Pancreas (tissue), 10 donors: ENCODE data around the gene WDR82. TPM values are rescaled to one million over a fixed set of nuclear protein-coding genes. Genes with fewer than 3 reads are reported as not detected.

Experiments
- ATAC-seq, 4 donors: fragments of 200-7000 bp; cut with Tn5 transposase; one replicate each; pipeline versions ENCODE4 v1.8.0 to v1.9.1; 2020; ENCODE audit warnings: mild to moderate bottlenecking in 4 of 4, moderate library complexity in 4 of 4
- DNase-seq, 6 donors: peaks; one replicate each; pipeline ENCODE4 v3.0.0-alpha.2; 2020
- FAIRE-seq: peaks from 2 replicates; lab custom pipeline; 2012; peaks lifted over from hg19 to GRCh38; lab: Jason Lieb, UNC
- H3K27ac ChIP-seq, 4 donors: fragments of 200-600 bp; sonication (generic); 1 replicate in 3 of 4; 2 replicates in 1 of 4; pipeline versions ENCODE4 v1.5.0 to v1.8.0; 2020
- H3K27me3 ChIP-seq, 4 donors: fragments of 200-600 bp; one replicate each; pipeline ENCODE4 v1.8.0; 2021
- H3K36me3 ChIP-seq, 3 donors: fragments of 200-600 bp; sonication (generic) in 1 of 3; one replicate each; pipeline versions ENCODE4 v1.5.0 to v1.8.0; 2020 to 2021
- H3K4me1 ChIP-seq, 3 donors: fragments of 200-600 bp; one replicate each; pipeline ENCODE4 v1.8.0; 2021
- H3K4me3 ChIP-seq, 4 donors: fragments of 200-600 bp; sonication (generic) in 2 of 4; one replicate each; pipeline versions ENCODE4 v1.5.0 to v1.8.0; 2020 to 2021
- H3K9me3 ChIP-seq, 4 donors: fragments of 200-600 bp; one replicate each; pipeline ENCODE4 v1.8.0; 2021
- CTCF ChIP-seq, 4 donors: fragments of 200-600 bp; sonication (generic) in 3 of 4; IDR thresholded peaks; one replicate each; pipeline versions ENCODE4 v1.5.0 to v1.8.0; 2021; ENCODE audit warnings: antibody characterized with exemption in 4 of 4
- WGBS, 2 donors: extraction: QIAGEN DNeasy Blood & Tissue Kit; methylation state at CpG; one replicate each; pipeline ENCODE4 v1.1.7; 2013; 5-methylcytosine and 5-hydroxymethylcytosine counted together
- intact Hi-C, 3 donors: fragments of 100-400 bp; cut with DNase I; formaldehyde crosslinking; loops; one replicate each; pipeline versions ENCODE4 v1.11.1 to v1.14.2; 2022
- polyA plus RNA-seq, 2 donors: library from polyadenylated mRNA; stranded (reverse); fragments of 200-250 nt; gene quantifications; one replicate each; pipeline ENCODE4 v1.2.3, GENCODE V29; 2013
- total RNA-seq, 6 donors: library from RNA; stranded (reverse); fragmentation: NEBNext Ultra II Directional in 4 of 6; extraction: Animal tissue kit (Norgen Biotek cat#: 25700) in 4 of 6; gene quantifications; one replicate each; pipeline versions ENCODE4 v1.2.1 to v1.2.4, GENCODE V29; 2021 to 2023
- donor health status: healthy with polysubstance abuse.
- donor health status: DM: no; HTN: no; CAD: no; lungs with moderate emphysema.
- donor health status: DM: no; HTN: no; CAD: no.
- donor health status: control.
- donor health status: control.
- donor health status: Bipolar disorder and iron deficiency.
- donor health status: DM: yes; HTN: yes; CAD: no.
- donor health status: DM: no; HTN: no; CAD: no.
- donor health status: DM: no; HTN: no; CAD: no.
- donor health status: DM: yes; HTN: yes; CAD: no.

The WDR82 gene
- total and polyA plus RNA-seq, 8 donors, result 9.0 to 32.1 (median 18.8) TPM

- DNase-seq, result peak in 2 of 6 donors; percentile 27 to 53
- TF ChIP-seq CTCF (IDR thresholded peaks at IDR 0.05), result no peak
- H3K4me3 ChIP-seq, result no peak overlapping the region
- peaks cover 0 to 13% (median 5%) of the 10 kb centered on the region in 3 donors for H3K4me1 ChIP-seq
- no peak for ATAC-seq
- H3K27me3 ChIP-seq, result no peaks in the 10 kb centered on the region
- no peak overlapping the region for H3K27ac ChIP-seq
- H3K36me3 ChIP-seq, result peaks cover 0 to 2% (median 0%) of the 10 kb centered on the region in 3 donors
- intact Hi-C loops, result no loop called here
- no peaks in the 10 kb centered on the region for H3K9me3 ChIP-seq
- no peak for FAIRE-seq
- 72 to 73% methylated on average over 11 of the region's 11 CpGs for WGBS, 2 donors
Measured at GRCh38 chr3:52297242-52298148, 19.0 kb upstream of the WDR82 start.

- Histone ChIP-seq H3K4me3 (no peak overlapping the region), H3K9me3 (no peaks in the 10 kb centered on the region), H3K4me1 (peaks cover 6 to 21% (median 16%) of the 10 kb centered on the region in 3 donors), H3K27ac (no peak overlapping the region), H3K36me3 (peaks cover 0 to 5% (median 0%) of the 10 kb centered on the region in 3 donors), H3K27me3 (no peaks in the 10 kb centered on the region)
- no peak for TF ChIP-seq CTCF (IDR thresholded peaks at IDR 0.05)
- FAIRE-seq, result no peak
- intact Hi-C loops, result no loop called here
- ATAC-seq, result no peak
- DNase-seq, result peak in 2 of 6 donors; percentile 9 to 28
- 90% methylated on average over 5 of the region's 5 CpGs for WGBS, 2 donors
Measured at GRCh38 chr3:52295671-52296208, 17.3 kb upstream of the WDR82 start.

DNA sequence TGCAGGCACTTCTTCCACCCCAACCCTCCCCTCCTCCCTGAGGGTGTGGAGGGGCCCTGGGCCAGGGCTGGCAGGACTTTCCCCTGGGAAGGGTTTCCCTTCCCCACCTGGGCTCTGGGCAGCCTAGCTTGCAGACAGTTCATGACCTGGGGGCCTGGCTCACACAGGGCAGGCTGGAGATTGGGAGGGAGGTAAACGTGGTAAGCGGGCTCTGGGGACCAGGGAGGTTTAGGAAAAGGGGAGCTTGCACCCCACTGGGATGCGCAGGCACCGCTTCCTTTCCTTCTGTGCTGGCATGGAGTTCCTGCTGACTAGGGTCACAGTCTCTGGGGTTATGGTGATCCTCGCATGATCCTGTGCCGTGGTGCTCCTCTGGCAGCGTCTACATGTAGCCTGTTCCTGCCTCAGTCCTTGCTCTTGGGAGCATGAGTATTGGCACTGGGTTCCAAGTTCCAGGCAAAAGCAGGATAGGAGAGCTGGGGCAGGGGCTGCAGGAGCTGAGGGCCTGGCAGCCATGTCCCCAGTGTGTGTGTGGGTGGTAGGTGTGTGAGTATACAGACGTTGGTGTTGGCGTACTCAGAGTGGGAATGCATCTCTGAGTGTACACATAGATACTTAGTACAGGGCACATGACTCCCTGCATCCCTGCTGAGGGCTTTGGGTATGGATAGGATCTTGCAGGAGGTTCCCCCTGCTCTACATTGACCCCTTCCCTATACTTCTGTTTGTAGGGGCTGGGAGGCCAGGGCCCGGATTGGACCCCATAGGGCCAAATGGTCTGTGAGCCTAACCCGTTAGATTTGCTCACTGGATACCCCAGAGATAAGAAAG is 16.1 kb upstream of the WDR82 start:
- WGBS, 2 donors, result 82 to 85% methylated on average over 11 of the region's 11 CpGs
- Histone ChIP-seq H3K27ac (no peak overlapping the region), H3K36me3 (peaks cover 0 to 5% (median 0%) of the 10 kb centered on the region in 3 donors), H3K4me3 (no peak overlapping the region), H3K4me1 (peaks cover 14 to 26% (median 24%) of the 10 kb centered on the region in 3 donors), H3K27me3 (no peaks in the 10 kb centered on the region), H3K9me3 (no peaks in the 10 kb centered on the region)
- ATAC-seq, result no peak
- DNase-seq, result peak in 3 of 6 donors; percentile 3 to 49 (median 39)
- no peak for FAIRE-seq
- TF ChIP-seq CTCF (IDR thresholded peaks at IDR 0.05), result no peak
- intact Hi-C loops, result loop anchor here in 1 of 3 donors (5.0 kb wide), 1 partner anchor 48 kb away; no protein-coding TSS in a partner anchor

GRCh38 chr3:52293491-52294319 is 15.3 kb upstream of the WDR82 start:
- peaks cover 0 to 5% (median 0%) of the 10 kb centered on the region in 3 donors for H3K36me3 ChIP-seq
- FAIRE-seq (no peak), ATAC-seq (no peak), DNase-seq (peak in 3 of 6 donors; percentile 11 to 54 (median 44))
- no peak overlapping the region for H3K4me3 ChIP-seq
- TF ChIP-seq CTCF (IDR thresholded peaks at IDR 0.05), result no peak
- H3K27me3 ChIP-seq, result no peaks in the 10 kb centered on the region
- intact Hi-C loops, result loop anchor here in 1 of 3 donors (5.0 kb wide), 1 partner anchor 49 kb away; no protein-coding TSS in a partner anchor
- H3K27ac ChIP-seq, result no peak overlapping the region
- H3K4me1 ChIP-seq, result peaks cover 21 to 28% (median 26%) of the 10 kb centered on the region in 3 donors
- no peaks in the 10 kb centered on the region for H3K9me3 ChIP-seq
- 88 to 90% methylated on average over 17 of the region's 17 CpGs for WGBS, 2 donors
